K562 (cell line): ENCODE data around the gene PLA2G2C. TPM values are rescaled to one million over a fixed set of nuclear protein-coding genes. Genes with fewer than 3 reads are reported as not detected.

Experiments used
- CBX3 ChIP-seq, 2 experiments: IDR thresholded peaks; 1 replicate in 1 of 2; 2 replicates in 1 of 2; pipeline ENCODE4 v1.6.1; 2012; ENCODE audit warnings: inconsistent platforms in 2 of 2, low read length in 2 of 2, borderline replicate concordance in 1 of 2, control low read depth in 1 of 2
- DPF2 ChIP-seq: fragments of 450-650 bp; IDR thresholded peaks from 2 replicates; pipeline ENCODE4 v1.6.1; 2016
- GATAD2A ChIP-seq: fragments of 450-650 bp; IDR thresholded peaks from 2 replicates; pipeline ENCODE4 v1.6.1; 2017
- HIVEP1 ChIP-seq: fragments of 250-450 bp; sonication (Bioruptor Pico); IDR thresholded peaks from 2 replicates; pipeline ENCODE4 v1.4.0; 2020; ENCODE audit warnings: mild to moderate bottlenecking
- HNRNPL ChIP-seq: fragments of 200-400 bp; formaldehyde crosslinking; IDR thresholded peaks from 2 replicates; pipeline ENCODE4 v1.6.1; 2017; ENCODE audit warnings: low read depth, mild to moderate bottlenecking, low read length
- MAZ ChIP-seq, 2 experiments: fragments of 450-650 bp in 1 of 2; sonication (generic) in 1 of 2; formaldehyde crosslinking; IDR thresholded peaks in 1 of 2; conservative IDR thresholded peaks in 1 of 2; 2 replicates each; pipeline versions ENCODE4 v1.4.0 to v1.5.0; 2020; ENCODE audit warnings: mild to moderate bottlenecking in 1 of 2, missing genetic modification reagents in 1 of 2
- NR2C1 ChIP-seq, 2 experiments: fragments of 450-650 bp; IDR thresholded peaks; 2 replicates each; pipeline ENCODE4 v1.6.1; 2017; ENCODE audit warnings: mild to moderate bottlenecking in 2 of 2, antibody characterized with exemption in 1 of 2, inconsistent platforms in 1 of 2, missing compliant biosample characterization in 1 of 2, missing genetic modification characterization in 1 of 2
- RCOR1 ChIP-seq, 2 experiments: IDR thresholded peaks; 2 replicates each; pipeline ENCODE4 v1.6.1; 2012; ENCODE audit warnings: low read depth in 2 of 2, low read length in 2 of 2, borderline replicate concordance in 1 of 2, improper control_type of control experiment in 1 of 2
- SIN3A ChIP-seq, 2 experiments: fragments of 150-350 bp in 1 of 2; IDR thresholded peaks; 2 replicates each; pipeline ENCODE4 v1.6.1; 2011 to 2016; ENCODE audit warnings: borderline replicate concordance in 2 of 2, low read depth in 2 of 2, low read length in 2 of 2, mild to moderate bottlenecking in 2 of 2, moderate library complexity in 2 of 2; ENCODE audit not compliant: control insufficient read depth in 1 of 2
- STAT5A ChIP-seq: IDR thresholded peaks from 2 replicates; pipeline ENCODE4 v1.6.1; 2012; ENCODE audit warnings: low read length, inconsistent platforms, borderline replicate concordance
- TAL1 ChIP-seq: fragments of 450-650 bp; IDR thresholded peaks from 2 replicates; pipeline ENCODE4 v1.6.1; 2016; ENCODE audit warnings: mild to moderate bottlenecking
- TBL1XR1 ChIP-seq, 2 experiments: IDR thresholded peaks; 2 replicates each; pipeline ENCODE4 v1.6.1; 2012; ENCODE audit warnings: improper control_type of control experiment in 2 of 2, low read length in 2 of 2, mild to moderate bottlenecking in 1 of 2
- TCF3 ChIP-seq: sonication (generic); formaldehyde crosslinking; IDR thresholded peaks from 2 replicates; pipeline ENCODE4 v1.4.0; 2020; ENCODE audit warnings: mild to moderate bottlenecking, missing genetic modification reagents
- TEAD1 ChIP-seq, 2 experiments: fragments of 450-650 bp in 1 of 2; sonication (generic) in 1 of 2; formaldehyde crosslinking; IDR thresholded peaks; 2 replicates each; pipeline versions ENCODE4 v1.4.0 to v1.8.0; 2020 to 2022; ENCODE audit warnings: mild to moderate bottlenecking in 2 of 2, missing genetic modification reagents in 1 of 2
- TRIM24 ChIP-seq, 2 experiments: fragments of 450-650 bp; IDR thresholded peaks; 2 replicates each; pipeline ENCODE4 v1.6.1; 2016
- ZNF197 ChIP-seq: fragments of 200-800 bp; sonication (Bioruptor generic); IDR thresholded peaks from 2 replicates; pipeline ENCODE4 v1.6.1; 2016; ENCODE audit warnings: low read depth, missing genetic modification characterization, missing compliant biosample characterization
- ZNF589 ChIP-seq: fragments of 200-800 bp; sonication (Bioruptor generic); IDR thresholded peaks from 2 replicates; pipeline ENCODE4 v1.6.1; 2016; ENCODE audit warnings: low read depth, missing genetic modification characterization, missing compliant biosample characterization
- ZNF76 ChIP-seq: fragments of 250-450 bp; sonication (Bioruptor Pico); IDR thresholded peaks from 2 replicates; pipeline ENCODE4 v1.4.0; 2020; ENCODE audit warnings: mild to moderate bottlenecking, moderate library complexity, borderline replicate concordance
- polyA plus RNA-seq, 8 experiments: library from polyadenylated mRNA; depleted of rRNA in 4 of 8; stranded (reverse) in 5 of 8; unstranded in 3 of 8; fragments of >200 nt; fragmentation: Nextera tagmentation in 2 of 8; fragmentation: Illumina TruSeq in 1 of 8; extraction: Ambion mirVana in 2 of 8; extraction: Trizol in 1 of 8; gene quantifications; 2 replicates each; pipeline versions ENCODE4 v1.2.1 to v1.2.3, GENCODE V29; 2011 to 2014; ENCODE audit warnings: inconsistent platforms in 1 of 8, missing spikeins in 1 of 8
- total RNA-seq, 7 experiments: library from RNA; depleted of rRNA in 6 of 7; stranded (reverse); fragments of >200 nt in 6 of 7; fragmentation: Illumina TruSeq in 2 of 7; extraction: Trizol in 2 of 7; gene quantifications; 2 replicates each; pipeline versions ENCODE4 v1.2.1 to v1.2.3, GENCODE V29; 2011 to 2021; ENCODE audit warnings: low replicate concordance in 1 of 7
- TF ChIP-seq, protein P1 (sequence below), 2 experiments: fragments of 150-350 bp in 1 of 2; IDR thresholded peaks; 2 replicates each; pipeline ENCODE4 v1.6.1; 2012 to 2016; ENCODE audit warnings: low read depth in 2 of 2, low read length in 2 of 2, mild to moderate bottlenecking in 1 of 2, moderate library complexity in 1 of 2
- TF ChIP-seq, protein P2 (sequence below): fragments of 200-800 bp; sonication (Bioruptor generic); IDR thresholded peaks from 2 replicates; pipeline ENCODE4 v1.6.1; 2017; ENCODE audit warnings: missing genetic modification characterization, missing compliant biosample characterization

Gene PLA2G2C
- total and polyA plus RNA-seq, 9 of the 15 experiments (the other 6 are each of a cell fraction or from before 2014, with no cell fraction given), result 0.14 to 0.49 (median 0.21) TPM

DNA sequence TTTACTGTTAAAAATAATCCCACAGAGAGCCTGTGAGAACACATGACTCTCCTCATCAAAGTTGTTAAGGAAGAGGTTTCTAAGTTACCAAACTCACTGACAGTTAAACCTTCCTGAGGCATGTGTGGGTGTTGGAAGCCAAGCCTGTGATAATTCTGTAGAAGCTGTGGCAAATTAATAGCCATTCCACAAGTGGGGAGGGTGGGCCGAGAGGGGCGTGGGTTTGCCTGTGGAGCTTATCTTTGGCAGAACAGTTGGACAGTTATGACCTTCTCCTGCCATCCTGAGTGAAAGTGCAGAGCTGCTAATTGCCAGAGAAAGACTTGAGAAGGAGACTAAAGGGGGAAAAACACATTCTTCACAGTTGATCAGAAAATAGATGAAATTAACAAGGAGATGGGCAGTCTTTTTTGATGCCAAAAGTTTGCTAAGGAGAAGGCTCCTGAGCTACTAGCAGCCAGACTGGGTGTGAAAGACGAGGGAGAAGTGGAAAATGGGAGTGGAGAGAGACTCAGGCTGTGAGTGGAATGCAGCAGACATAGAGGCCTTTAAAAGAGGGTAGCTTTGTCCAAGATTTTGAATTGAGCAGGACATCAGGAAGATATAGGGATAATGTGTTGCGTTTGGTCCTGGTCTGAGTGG, 1.6 kb upstream of the PLA2G2C start (continued):
- TF ChIP-seq, protein P1, sequence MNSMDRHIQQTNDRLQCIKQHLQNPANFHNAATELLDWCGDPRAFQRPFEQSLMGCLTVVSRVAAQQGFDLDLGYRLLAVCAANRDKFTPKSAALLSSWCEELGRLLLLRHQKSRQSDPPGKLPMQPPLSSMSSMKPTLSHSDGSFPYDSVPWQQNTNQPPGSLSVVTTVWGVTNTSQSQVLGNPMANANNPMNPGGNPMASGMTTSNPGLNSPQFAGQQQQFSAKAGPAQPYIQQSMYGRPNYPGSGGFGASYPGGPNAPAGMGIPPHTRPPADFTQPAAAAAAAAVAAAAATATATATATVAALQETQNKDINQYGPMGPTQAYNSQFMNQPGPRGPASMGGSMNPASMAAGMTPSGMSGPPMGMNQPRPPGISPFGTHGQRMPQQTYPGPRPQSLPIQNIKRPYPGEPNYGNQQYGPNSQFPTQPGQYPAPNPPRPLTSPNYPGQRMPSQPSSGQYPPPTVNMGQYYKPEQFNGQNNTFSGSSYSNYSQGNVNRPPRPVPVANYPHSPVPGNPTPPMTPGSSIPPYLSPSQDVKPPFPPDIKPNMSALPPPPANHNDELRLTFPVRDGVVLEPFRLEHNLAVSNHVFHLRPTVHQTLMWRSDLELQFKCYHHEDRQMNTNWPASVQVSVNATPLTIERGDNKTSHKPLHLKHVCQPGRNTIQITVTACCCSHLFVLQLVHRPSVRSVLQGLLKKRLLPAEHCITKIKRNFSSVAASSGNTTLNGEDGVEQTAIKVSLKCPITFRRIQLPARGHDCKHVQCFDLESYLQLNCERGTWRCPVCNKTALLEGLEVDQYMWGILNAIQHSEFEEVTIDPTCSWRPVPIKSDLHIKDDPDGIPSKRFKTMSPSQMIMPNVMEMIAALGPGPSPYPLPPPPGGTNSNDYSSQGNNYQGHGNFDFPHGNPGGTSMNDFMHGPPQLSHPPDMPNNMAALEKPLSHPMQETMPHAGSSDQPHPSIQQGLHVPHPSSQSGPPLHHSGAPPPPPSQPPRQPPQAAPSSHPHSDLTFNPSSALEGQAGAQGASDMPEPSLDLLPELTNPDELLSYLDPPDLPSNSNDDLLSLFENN (IDR thresholded peaks at IDR 0.05; ENCODE audit: low read depth in 2 of 2, low read length in 2 of 2), result 0 out of 4 replicates have a peak, but pooled peaks of 1 of the 2 experiments have one; percentile 57
- TF ChIP-seq GATAD2A, result peak; percentile 72
- 0 out of 4 replicates have a peak, but pooled peaks of 1 of the 2 experiments have one; percentile 6 for TF ChIP-seq SIN3A (IDR thresholded peaks at IDR 0.05; ENCODE audit: borderline replicate concordance in 2 of 2, control insufficient read depth in 1 of 2, low read depth in 2 of 2, low read length in 2 of 2)
- no peak for TF ChIP-seq NR2C1 (IDR thresholded peaks at IDR 0.05)
- peak; percentile 47; the same call in 1 of the 2 replicates for TF ChIP-seq NR2C1 (tag; IDR thresholded peaks at IDR 0.05)
- TF ChIP-seq HIVEP1, result no peak
- TF ChIP-seq RCOR1 (IDR thresholded peaks at IDR 0.05; ENCODE audit: borderline replicate concordance in 1 of 2, low read depth in 2 of 2, low read length in 2 of 2), result peak in 1 of 2 experiments; percentile 72; a peak in 1 of 4 replicates
- TF ChIP-seq TCF3 (CRISPR knock-in tag), result peak; percentile 84
- TF ChIP-seq TBL1XR1 (IDR thresholded peaks at IDR 0.05; ENCODE audit: low read length in 2 of 2), result peak; percentile 37 to 75; a peak in 3 of 4 replicates
- peak; percentile 77; the same call in 1 of the 2 replicates for TF ChIP-seq ZNF589
- peak; percentile 71 for TF ChIP-seq TAL1
- peak; percentile 86 for TF ChIP-seq DPF2
- TF ChIP-seq TRIM24 (IDR thresholded peaks at IDR 0.05), result 0 out of 4 replicates have a peak, but pooled peaks have one; percentile 8 to 18
- peak; percentile 30 for TF ChIP-seq ZNF197 (CRISPR knock-in tag)
- TF ChIP-seq HNRNPL, result 0 out of 2 replicates have a peak, but pooled peaks have one; percentile 32
- peak; percentile 53 for TF ChIP-seq STAT5A
- peak in 1 of 2 experiments; percentile 53; a peak in 1 of 4 replicates for TF ChIP-seq MAZ (CRISPR knock-in tag; conservative IDR thresholded peaks at IDR 0.05 in 1 of 2, IDR thresholded peaks at IDR 0.05 in 1 of 2)
- TF ChIP-seq, protein P2, sequence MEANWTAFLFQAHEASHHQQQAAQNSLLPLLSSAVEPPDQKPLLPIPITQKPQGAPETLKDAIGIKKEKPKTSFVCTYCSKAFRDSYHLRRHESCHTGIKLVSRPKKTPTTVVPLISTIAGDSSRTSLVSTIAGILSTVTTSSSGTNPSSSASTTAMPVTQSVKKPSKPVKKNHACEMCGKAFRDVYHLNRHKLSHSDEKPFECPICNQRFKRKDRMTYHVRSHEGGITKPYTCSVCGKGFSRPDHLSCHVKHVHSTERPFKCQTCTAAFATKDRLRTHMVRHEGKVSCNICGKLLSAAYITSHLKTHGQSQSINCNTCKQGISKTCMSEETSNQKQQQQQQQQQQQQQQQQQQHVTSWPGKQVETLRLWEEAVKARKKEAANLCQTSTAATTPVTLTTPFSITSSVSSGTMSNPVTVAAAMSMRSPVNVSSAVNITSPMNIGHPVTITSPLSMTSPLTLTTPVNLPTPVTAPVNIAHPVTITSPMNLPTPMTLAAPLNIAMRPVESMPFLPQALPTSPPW (CRISPR knock-in tag), result peak; percentile 90
- no peak for TF ChIP-seq ZNF76 (CRISPR knock-in tag)
- TF ChIP-seq CBX3 (IDR thresholded peaks at IDR 0.05; ENCODE audit: borderline replicate concordance in 1 of 2, low read length in 2 of 2), result 0 out of 3 replicates have a peak, but pooled peaks of 1 of the 2 experiments have one; percentile 5
- peak in 1 of 2 experiments; percentile 56; a peak in 1 of 4 replicates for TF ChIP-seq TEAD1 (CRISPR knock-in tag; IDR thresholded peaks at IDR 0.05)
